ENCODE measurements around the gene SLC38A1. TPM values are rescaled to one million over a fixed set of nuclear protein-coding genes. Genes with fewer than 3 reads are reported as not detected.

The SLC38A1 gene
- polyA plus RNA-seq, 1 of the 3 experiments (the other 2 are of a cell fraction), result 20.7 TPM

- Histone ChIP-seq H3K9ac (no peak overlapping the region), H3K4me2 (no peak overlapping the region), H3K36me3 (replicated peaks in 1 of 2; ENCODE audit: control insufficient read depth in 1 of 2, insufficient read depth in 2 of 2, low read length in 1 of 2) (peaks cover 3 to 4% of the 10 kb centered on the region in 2 experiments), H3K9me3 (no peaks in the 10 kb centered on the region), H3K79me2 (ENCODE audit: insufficient read depth) (no peaks in the 10 kb centered on the region), H3K9me2 (no peaks in the 10 kb centered on the region), H3K4me1 (ENCODE audit: control insufficient read depth in 1 of 2, insufficient read depth in 2 of 2, low read depth in 1 of 2, low read length in 1 of 2) (no peaks in the 10 kb centered on the region), H3F3A (replicated peaks; ENCODE audit: insufficient read depth) (peaks cover 8% of the 10 kb centered on the region), H3K27me3 (ENCODE audit: insufficient read depth) (no peaks in the 10 kb centered on the region), H3K27ac (ENCODE audit: low read depth in 2 of 2, low read length in 1 of 2) (no peak overlapping the region), H4K20me1 (ENCODE audit: insufficient read depth) (no peaks in the 10 kb centered on the region), H2AFZ (ENCODE audit: low read depth) (no peak overlapping the region), H3K4me3 (ENCODE audit: low read depth in 2 of 2, low read length in 1 of 2) (no peak overlapping the region)
- CTCF ChIA-PET, result interaction anchor here (0.9 kb wide), 1 partner anchor 8 kb away, joined by 3 read pairs; no protein-coding TSS in a partner anchor
- POLR2A ChIA-PET, result no interaction called here
- WGBS (ENCODE audit: low lambda C conversion rate), result 100% methylated on average over 1 of the region's 1 CpG
- TF ChIP-seq MXI1 (IDR thresholded peaks at IDR 0.05; ENCODE audit: low read depth, low read length), result no peak
- no peak for TF ChIP-seq FOXM1 (IDR thresholded peaks at IDR 0.05; ENCODE audit: low read depth)
- TF ChIP-seq POLR2AphosphoS5 (IDR thresholded peaks at IDR 0.05; ENCODE audit: low read depth, low read length), result peak; percentile 7
- DNase-seq, result no peak
Measured at GRCh38 chr12:46181465-46181864, 87.4 kb downstream of the SLC38A1 start.

GRCh38 chr12:46179693-46180452 is 89.0 kb downstream of the SLC38A1 start:
- Histone ChIP-seq H3K4me2 (no peak overlapping the region), H3K4me3 (ENCODE audit: low read depth in 2 of 2, low read length in 1 of 2) (no peak overlapping the region), H3K4me1 (ENCODE audit: control insufficient read depth in 1 of 2, insufficient read depth in 2 of 2, low read depth in 1 of 2, low read length in 1 of 2) (no peaks in the 10 kb centered on the region), H3F3A (replicated peaks; ENCODE audit: insufficient read depth) (peaks cover 8% of the 10 kb centered on the region), H3K36me3 (replicated peaks in 1 of 2; ENCODE audit: control insufficient read depth in 1 of 2, insufficient read depth in 2 of 2, low read length in 1 of 2) (no peaks in the 10 kb centered on the region), H4K20me1 (ENCODE audit: insufficient read depth) (no peaks in the 10 kb centered on the region), H3K9me3 (no peaks in the 10 kb centered on the region), H3K27ac (ENCODE audit: low read depth in 2 of 2, low read length in 1 of 2) (no peak overlapping the region), H3K9me2 (no peaks in the 10 kb centered on the region), H2AFZ (ENCODE audit: low read depth) (no peak overlapping the region), H3K27me3 (ENCODE audit: insufficient read depth) (no peaks in the 10 kb centered on the region), H3K79me2 (ENCODE audit: insufficient read depth) (no peaks in the 10 kb centered on the region), H3K9ac (no peak overlapping the region)
- ChIA-PET CTCF (no interaction called here), POLR2A (no interaction called here)
- WGBS (ENCODE audit: low lambda C conversion rate), result 85% methylated on average over 7 of the region's 7 CpGs
- DNase-seq, result no peak
- TF ChIP-seq RFX5 (IDR thresholded peaks at IDR 0.05; ENCODE audit: low read length) (no peak), TCF12 (IDR thresholded peaks at IDR 0.05) (no peak), RCOR1 (IDR thresholded peaks at IDR 0.05; ENCODE audit: low read length) (no peak), TAF1 (IDR thresholded peaks at IDR 0.05; ENCODE audit: borderline replicate concordance, low read depth, low read length) (no peak), RAD21 (IDR thresholded peaks at IDR 0.05; ENCODE audit: low read length) (no peak), NFIC (IDR thresholded peaks at IDR 0.05; ENCODE audit: borderline replicate concordance) (no peak), EP300 (IDR thresholded peaks at IDR 0.05; ENCODE audit: borderline replicate concordance in 1 of 2, low read depth in 1 of 2, low read length in 1 of 2) (no peak), SMC3 (IDR thresholded peaks at IDR 0.05; ENCODE audit: low read depth, low read length) (no peak), SIN3A (IDR thresholded peaks at IDR 0.05; ENCODE audit: borderline replicate concordance, low read depth, low read length) (no peak)
- TF ChIP-seq, protein P1, sequence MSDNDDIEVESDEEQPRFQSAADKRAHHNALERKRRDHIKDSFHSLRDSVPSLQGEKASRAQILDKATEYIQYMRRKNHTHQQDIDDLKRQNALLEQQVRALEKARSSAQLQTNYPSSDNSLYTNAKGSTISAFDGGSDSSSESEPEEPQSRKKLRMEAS (IDR thresholded peaks at IDR 0.05; ENCODE audit: low read depth), result no peak
- TF ChIP-seq, protein P2, sequence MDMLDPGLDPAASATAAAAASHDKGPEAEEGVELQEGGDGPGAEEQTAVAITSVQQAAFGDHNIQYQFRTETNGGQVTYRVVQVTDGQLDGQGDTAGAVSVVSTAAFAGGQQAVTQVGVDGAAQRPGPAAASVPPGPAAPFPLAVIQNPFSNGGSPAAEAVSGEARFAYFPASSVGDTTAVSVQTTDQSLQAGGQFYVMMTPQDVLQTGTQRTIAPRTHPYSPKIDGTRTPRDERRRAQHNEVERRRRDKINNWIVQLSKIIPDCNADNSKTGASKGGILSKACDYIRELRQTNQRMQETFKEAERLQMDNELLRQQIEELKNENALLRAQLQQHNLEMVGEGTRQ (IDR thresholded peaks at IDR 0.05; ENCODE audit: borderline replicate concordance, low read depth, low read length), result no peak
- TF ChIP-seq, protein P3, sequence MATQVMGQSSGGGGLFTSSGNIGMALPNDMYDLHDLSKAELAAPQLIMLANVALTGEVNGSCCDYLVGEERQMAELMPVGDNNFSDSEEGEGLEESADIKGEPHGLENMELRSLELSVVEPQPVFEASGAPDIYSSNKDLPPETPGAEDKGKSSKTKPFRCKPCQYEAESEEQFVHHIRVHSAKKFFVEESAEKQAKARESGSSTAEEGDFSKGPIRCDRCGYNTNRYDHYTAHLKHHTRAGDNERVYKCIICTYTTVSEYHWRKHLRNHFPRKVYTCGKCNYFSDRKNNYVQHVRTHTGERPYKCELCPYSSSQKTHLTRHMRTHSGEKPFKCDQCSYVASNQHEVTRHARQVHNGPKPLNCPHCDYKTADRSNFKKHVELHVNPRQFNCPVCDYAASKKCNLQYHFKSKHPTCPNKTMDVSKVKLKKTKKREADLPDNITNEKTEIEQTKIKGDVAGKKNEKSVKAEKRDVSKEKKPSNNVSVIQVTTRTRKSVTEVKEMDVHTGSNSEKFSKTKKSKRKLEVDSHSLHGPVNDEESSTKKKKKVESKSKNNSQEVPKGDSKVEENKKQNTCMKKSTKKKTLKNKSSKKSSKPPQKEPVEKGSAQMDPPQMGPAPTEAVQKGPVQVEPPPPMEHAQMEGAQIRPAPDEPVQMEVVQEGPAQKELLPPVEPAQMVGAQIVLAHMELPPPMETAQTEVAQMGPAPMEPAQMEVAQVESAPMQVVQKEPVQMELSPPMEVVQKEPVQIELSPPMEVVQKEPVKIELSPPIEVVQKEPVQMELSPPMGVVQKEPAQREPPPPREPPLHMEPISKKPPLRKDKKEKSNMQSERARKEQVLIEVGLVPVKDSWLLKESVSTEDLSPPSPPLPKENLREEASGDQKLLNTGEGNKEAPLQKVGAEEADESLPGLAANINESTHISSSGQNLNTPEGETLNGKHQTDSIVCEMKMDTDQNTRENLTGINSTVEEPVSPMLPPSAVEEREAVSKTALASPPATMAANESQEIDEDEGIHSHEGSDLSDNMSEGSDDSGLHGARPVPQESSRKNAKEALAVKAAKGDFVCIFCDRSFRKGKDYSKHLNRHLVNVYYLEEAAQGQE (IDR thresholded peaks at IDR 0.05; ENCODE audit: low read depth, low read length), result no peak

Data from SK-N-SH (cell line).